SKM-1 treated with dmso at 0.1 percent for 144 hours (cell line): Measurements from ENCODE around the gene TMEM143.
"Not testable (repeated sequence)": the region's sequence is repeated elsewhere in the genome, so short reads cannot be mapped to it uniquely, and the experiment has no call there.

Experiments used
- DNase-seq: peaks from one replicate; lab custom pipeline; 2025; ENCODE audit not compliant: unreplicated experiment; lab: John Stamatoyannopoulos, UW

Gene TMEM143

GRCh38 chr19:48391100-48392005, 27.6 kb upstream of the TMEM143 start, which contains the start of gene KDELR1:
KDELR1 (minus strand) TSS chr19:48391551; CDS start chr19:48391358, 193 bp downstream.
- no peak for DNase-seq

DNA sequence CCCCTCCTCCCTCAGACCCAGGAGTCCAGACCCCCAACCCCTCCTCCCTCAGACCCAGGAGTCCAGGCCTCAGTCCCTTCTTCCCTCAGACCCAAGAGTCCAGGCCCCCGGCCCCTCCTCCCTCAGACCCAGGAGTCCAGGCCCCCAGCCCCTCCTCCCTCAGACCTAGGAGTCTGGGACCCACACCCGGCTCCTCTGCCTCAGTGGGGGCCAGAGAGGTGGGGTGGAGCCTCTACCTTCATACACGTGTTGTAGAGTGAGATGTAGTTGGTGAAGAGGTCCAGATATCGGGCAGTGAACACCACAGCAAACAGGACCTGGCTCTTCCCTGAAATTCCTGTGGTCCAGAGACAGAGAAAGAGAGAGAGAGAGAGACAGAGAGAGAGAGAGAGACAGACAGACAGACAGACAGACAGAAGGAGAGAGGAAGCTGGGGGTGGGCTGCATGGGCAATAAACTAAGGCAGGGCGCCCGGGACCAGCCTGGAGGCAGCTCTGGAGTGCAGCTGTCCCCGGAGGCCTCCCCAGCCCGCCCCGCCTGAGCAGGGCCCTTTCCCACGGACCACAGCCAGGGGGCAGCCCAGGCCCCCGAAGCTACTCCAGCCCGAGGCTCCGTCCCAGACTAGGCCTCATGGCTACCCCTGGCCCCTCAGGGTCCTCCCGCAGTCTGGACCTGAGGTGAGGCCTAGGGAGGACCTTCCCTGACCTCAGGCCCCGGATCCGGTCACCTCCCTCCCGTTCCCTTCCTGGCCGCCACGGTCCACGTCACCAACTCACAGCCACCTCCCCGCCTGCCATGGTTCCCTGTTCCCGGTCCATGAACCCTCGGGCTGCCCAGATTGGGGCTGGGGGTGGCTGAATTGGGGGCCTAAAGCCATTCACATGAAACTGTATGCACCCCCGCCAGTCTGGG, 26.7 kb upstream of the TMEM143 start:
- DNase-seq: no peak

GRCh38 chr19:48386981-48387380, 23.2 kb upstream of the TMEM143 start:
- DNase-seq: no peak

DNA sequence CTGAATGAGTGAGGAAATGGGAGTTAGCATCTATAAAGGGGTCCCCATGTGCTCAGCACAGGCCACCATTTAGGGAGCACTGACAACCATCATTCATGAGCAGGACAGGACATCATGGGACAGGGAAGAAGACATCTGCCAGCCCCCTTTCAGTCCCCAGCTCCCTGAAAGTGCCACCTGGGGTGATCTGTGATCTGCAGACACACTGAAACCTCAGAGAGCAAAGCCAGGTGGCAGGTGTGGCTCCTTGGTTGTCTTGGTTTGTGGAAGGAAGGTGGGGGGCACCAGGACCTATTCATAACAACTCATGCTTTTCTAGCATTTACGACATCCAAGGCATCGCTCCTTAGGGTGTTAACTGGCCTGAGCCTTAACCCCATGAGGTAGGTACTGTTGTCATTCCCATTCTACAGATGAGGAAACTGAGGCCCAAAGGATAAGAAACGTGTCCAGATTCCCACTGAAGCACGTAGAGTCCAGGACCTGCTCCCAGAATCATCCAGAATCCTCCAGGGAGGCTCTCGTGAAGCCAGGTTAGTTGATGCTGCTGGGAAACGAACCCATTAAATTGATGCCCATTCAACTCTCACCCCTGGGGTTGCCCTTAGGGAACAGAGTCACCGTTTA, 21.8 kb upstream of the TMEM143 start:
- no peak for DNase-seq

GRCh38 chr19:48382286-48382685, 18.5 kb upstream of the TMEM143 start:
- DNase-seq: no peak

GRCh38 chr19:48381178-48381950, 17.6 kb upstream of the TMEM143 start:
- no peak for DNase-seq

- no peak for DNase-seq
These were observed 15.3 kb upstream of the TMEM143 start for GRCh38 chr19:48379058-48379457.

DNA sequence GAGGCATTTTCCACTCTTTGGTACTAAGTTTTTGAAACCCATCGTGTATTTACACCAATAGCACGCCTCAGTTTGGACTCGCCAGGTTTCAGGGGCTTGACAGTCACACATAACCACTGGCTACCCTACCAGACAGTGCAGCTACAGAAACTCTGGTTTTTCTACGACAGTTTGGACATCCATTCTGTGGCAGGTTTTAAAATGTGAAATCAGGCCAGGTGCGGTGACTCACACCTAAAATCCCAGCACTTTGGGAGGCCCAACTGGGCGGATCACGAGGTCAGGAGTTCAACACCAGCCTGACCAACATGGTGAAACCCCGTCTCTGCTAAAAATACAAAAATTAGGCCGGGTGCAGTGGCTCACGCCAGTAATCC, 14.4 kb upstream of the TMEM143 start:
- no peak for DNase-seq

GRCh38 chr19:48373567-48373966, 9.8 kb upstream of the TMEM143 start:
- DNase-seq: no peak

GRCh38 chr19:48372904-48373303, 9.2 kb upstream of the TMEM143 start:
- no peak for DNase-seq

DNA sequence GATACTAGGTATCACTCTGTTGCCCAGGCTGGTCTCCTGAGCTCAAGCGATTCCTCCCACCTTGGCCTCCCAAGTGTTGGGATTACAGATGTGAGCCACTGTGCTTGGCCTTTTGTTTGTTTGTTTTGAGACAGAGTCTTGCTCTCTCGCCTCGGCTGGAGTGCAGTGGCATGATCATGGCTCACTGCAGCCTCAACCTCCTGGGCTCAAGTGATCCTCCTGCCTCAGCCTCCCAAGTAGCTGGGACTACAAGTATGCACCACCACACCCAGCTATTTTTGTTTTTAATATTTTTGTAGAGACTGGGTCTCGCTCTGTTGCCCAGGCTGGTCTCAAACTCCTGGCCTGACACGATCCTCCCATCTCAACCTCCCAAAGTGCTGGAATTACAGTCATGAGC, 8.0 kb upstream of the TMEM143 start:
- DNase-seq: not testable (repeated sequence)

GRCh38 chr19:48371367-48371766, 7.6 kb upstream of the TMEM143 start:
- no peak for DNase-seq

- no peak for DNase-seq
These were observed 7.2 kb upstream of the TMEM143 start for GRCh38 chr19:48370955-48371354.

- no peak for DNase-seq
These were observed 5.2 kb upstream of the TMEM143 start for GRCh38 chr19:48368936-48369335.

GRCh38 chr19:48367855-48368254, 4.1 kb upstream of the TMEM143 start:
- DNase-seq: no peak

- no peak for DNase-seq
These were observed 1.9 kb upstream of the TMEM143 start for GRCh38 chr19:48365602-48366001.

GRCh38 chr19:48364598-48365348, 1.0 kb upstream of the TMEM143 start:
- DNase-seq: no peak

GRCh38 chr19:48363500-48363809, 285 bp downstream of the TMEM143 start:
- no peak for DNase-seq

DNA sequence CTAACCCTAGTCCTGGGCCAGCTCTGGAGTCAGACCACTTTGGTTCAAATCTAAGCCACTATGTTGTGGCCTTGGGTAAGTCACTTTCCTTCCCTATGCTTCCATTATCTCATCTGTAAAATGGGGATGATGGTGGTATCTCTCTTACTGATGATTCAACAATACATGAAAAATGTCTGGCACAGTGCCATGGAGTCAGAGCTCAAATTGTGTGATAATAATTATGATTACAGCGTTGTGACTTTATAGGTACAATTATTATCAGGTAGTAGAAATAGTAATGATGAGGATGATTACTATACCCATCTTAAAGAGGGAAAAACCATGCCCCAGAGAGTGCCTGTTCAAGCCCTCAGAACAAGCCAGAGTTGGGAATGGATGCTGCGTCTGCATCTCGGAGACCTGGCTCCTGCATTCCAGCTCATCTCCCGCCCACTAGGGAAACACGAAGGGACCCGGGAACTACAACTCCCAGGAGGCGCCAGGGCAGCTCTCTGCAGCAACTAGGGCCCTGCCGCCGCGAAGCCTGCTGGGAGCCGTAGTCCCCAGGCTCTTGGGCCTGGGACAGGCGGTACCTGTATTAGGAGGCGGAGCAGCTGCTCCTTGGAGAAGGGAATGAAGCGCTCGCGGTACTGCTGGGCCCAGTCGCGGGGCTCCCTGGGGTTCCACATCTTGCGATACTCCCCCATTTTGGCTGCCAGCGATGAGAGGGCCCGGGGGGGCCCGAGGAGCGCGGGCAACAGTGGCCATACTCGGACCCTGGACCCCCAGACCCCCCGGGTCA, 832 bp downstream of the TMEM143 start:
- peak; percentile 64 for DNase-seq
